ENCODE results near the gene PXK.
"Not testable (repeated sequence)": the region's sequence is repeated elsewhere in the genome, so short reads cannot be mapped to it uniquely, and the experiment has no call there.

Gene PXK

DNA sequence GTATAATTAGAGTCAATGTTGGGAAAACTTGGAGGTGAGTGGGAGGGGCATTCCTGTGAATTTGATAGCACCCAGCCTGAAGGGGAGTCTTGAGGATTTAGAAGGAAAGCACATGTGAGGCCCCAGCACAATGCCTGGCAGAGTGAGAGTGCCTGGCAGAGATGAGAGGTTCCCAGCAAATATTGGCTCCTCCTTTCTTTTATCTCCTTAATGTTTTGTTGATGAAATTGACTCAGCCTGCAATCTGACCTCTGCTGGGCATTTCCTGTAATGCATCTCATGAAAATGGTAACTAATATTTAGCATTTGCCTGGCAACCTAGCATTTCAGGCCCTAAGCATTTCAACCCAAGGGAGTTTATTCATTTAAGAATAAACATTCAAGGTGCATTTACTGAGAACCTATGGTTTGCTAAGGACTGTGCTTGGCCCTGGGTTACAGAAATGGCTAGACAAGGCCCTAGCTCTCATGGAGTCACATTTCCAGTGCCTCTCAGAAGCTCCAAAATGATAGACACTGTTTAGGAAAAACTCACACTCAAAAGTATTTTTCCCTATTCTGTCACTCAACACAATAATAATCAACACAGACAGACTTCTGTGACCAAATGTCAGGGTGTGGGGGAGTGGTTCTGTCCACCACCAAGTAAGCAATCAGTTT is 82.0 kb downstream of the PXK start:
- no peak for DNase-seq (ENCODE audit: low read depth in 2 of 3, low spot score in 2 of 3)

DNA sequence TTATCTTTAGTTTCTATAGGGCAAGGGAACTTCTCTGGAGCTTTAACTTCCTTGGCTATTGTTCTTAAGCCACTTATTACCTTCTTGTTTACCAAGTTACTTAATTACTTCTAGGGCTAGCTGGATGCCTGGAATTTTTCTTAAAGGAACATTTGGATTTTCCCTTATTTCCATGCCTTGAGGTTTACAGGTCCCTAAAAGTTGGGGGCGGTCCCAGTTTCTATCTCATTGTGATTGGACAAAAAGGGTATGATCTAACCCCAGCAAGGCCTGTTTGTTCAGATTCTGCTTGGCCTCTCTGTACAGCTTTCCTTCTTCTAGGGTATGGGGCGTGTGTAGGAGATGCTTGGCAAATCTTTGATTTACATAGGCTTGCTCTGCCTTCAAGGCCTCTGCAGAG is 83.5 kb downstream of the PXK start:
- no peak for DNase-seq (ENCODE audit: low read depth in 2 of 3, low spot score in 2 of 3)

DNA sequence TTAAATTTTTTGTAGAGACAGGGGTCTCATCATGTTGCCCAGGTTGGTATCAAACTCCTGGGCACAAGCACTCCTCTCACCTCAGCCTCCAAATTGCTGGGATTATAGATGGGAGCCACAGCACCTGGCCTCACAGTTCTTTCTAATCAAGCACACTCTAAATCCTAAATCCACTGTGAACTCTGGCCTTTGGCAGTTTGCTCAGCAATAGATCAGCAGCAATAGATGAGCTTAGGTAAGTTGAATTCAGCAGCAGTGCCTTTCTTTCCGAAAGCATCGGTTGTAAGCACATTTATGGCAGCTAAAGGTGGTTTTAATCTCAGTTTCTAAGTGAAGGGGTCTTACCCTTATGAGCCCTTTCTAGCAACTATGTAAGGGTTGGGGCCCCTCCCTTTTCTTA is 84.4 kb downstream of the PXK start:
- DNase-seq (ENCODE audit: low read depth in 2 of 3, low spot score in 2 of 3) = no peak

DNA sequence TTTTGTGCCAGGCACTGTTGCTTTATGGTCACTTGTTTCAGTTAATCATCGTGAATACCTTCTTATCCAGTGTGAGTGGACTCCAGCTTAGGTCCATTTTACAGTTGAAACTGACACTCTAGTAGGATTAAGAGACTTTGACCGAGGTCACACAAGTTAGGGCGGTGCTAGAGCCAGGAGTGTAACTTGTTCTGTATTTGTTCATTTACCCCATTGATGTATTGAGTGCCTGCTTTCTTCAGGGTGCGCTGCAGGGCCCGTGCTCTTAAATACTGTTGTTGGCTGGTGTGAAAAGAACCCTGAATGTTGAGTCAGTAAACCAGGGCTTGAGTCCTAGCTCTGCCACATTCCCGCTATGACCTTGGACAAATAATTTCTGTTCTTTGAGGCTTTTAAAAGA is 85.5 kb downstream of the PXK start:
- no peak for DNase-seq (ENCODE audit: low read depth in 2 of 3, low spot score in 2 of 3)

DNA sequence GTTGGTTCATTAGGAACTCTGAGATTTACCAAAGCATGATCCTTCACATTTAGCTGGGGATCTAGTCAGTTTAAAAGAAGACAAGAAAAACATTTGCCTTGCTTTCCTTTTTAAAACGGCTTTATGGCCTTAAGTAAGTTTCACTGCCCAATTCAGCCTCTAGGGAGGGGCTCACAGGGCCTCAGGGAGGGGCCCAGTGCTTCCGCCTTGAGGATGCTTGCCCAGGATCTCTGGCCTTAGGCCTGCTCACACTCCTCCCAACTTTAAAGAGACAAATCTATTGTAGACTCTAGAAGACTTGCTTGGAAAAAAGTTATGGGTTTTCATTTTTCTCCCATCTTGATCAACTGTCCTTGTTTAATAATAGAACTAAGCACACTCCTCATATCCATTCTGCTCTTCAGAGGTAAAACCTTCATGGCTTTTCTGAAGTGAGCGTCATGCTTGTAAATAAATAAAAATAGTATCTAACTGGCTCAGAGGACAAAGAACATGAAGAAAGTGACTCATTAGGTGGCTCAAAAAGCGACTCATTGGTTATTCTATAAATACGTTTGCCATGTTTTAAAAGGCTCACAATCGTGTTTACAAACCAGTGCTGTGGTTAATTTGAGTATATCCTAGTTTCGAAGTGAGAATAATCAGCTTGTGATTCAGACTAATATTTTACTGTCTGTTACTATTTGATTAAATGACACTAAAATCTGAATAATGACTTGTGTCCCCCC is 87.3 kb downstream of the PXK start:
- no peak for DNase-seq (ENCODE audit: low read depth in 2 of 3, low spot score in 2 of 3)

DNA sequence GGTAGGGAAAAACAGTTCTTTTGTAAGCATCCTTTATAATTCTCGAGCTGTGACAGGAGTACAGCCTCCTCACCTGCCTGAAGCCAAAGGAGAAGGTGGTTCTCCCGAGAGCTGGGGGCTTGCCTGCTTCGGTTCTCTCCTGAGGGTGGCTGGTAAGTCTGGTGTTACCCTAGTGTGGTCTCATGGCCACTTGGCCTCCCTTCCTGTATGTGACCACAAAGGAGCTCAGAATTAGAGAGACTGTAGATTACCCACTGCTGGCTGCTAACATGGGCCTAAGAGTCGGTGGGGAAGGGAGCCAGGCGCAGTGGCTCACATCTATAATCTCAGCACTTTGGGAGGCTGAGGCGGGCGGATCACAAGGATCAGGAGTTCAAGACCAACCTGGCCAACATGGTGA is 88.3 kb downstream of the PXK start:
- no peak for DNase-seq (ENCODE audit: low read depth in 2 of 3, low spot score in 2 of 3)

DNA sequence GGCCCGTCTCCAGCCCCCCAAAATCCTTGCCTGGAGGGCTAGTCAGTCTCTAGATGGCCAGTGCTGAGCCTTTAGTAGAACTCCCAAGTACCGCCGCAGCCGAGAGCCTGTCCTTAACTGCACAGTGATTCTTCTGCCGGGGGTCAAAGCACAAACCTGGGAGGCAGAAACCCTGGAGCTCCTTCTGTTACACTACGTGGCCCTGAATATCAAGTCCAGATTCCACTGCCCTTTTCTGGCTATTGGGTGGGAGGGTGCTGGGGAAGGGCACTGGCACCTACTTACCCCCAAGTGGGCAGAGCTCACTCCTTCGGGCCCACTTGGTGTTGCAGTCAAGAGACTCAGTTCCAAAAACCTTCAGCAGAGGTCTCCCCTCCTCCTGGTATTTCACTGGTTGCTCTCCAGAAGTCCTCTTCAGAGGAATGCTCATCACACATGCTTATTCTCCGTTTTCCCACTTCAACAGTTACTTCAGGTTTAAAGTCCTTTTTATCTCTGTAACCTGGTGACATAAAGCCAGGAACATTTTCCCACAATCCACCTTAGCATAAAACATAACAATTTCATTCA is 90.1 kb downstream of the PXK start:
- no peak for DNase-seq (ENCODE audit: low read depth in 2 of 3, low spot score in 2 of 3)

DNA sequence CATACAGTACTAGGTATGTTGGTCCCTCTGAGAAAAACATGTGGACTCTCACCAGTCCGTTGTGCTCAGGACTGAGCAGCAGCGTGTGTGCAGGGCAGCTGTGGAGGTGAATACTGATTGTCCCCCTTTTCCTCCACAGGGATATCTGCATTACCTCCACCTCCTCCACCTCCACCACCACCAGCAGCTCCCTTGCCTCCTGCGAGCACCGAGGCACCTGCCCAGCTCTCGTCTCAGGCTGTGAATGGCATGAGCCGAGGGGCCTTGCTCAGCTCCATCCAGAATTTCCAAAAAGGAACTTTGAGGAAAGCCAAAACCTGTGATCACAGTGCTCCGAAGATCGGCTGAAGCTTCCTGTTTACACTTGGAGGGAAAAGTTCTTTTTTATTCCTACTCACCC is 91.9 kb downstream of the PXK start:
- no peak for DNase-seq (ENCODE audit: low read depth in 2 of 3, low spot score in 2 of 3)

DNA sequence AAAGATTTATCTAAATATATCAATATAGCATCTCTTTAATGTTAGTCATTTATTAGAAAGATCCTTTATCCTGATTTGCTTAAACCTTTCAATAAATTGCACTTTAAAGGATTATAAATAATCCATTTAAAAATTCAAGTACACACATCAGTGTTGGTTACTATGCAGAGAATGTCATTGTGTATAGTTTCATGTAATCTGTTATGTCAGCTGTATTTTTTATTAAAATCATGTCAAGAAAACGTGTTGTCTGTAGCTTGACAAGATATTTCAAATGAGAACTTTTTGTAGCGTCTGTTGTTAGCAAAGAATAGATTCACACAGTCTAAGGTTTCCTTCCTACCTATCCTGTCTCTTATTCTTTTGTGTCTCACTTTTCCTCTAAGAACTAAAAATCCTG is 93.1 kb downstream of the PXK start:
- no peak for DNase-seq (ENCODE audit: low read depth in 2 of 3, low spot score in 2 of 3)

DNA sequence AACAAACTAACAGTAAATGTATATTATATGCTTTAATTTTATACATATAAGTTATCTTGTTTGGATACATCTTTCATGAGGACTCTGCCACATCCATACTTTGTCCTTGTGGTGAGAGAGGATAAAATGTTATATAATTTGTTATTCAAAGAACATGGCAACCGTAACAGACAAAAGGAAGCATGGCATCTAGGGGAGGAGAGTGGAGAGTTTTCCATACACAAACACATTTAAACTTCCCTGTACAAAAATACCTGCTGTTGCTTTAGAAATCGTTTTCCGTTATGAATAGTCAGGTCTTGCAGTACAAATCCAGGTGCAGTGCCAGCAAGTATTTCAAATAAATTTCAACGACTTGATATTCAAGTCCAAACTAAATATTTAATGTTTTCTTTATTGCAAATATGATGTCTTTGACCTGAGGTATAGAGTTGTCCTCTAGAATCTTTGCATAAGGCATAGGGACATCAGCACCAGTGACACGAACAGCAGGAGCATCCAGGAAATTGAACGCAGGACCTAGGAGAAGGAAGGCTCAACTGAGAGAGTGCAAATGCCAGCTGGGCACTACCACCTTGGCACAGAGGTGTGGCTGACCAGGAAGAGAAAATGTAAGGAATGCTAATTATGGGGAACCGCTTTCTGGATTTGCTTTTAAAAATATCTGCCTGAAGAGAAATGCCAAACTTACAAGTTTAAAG is 95.1 kb downstream of the PXK start:
- DNase-seq (ENCODE audit: low read depth in 2 of 3, low spot score in 2 of 3) = no peak

DNA sequence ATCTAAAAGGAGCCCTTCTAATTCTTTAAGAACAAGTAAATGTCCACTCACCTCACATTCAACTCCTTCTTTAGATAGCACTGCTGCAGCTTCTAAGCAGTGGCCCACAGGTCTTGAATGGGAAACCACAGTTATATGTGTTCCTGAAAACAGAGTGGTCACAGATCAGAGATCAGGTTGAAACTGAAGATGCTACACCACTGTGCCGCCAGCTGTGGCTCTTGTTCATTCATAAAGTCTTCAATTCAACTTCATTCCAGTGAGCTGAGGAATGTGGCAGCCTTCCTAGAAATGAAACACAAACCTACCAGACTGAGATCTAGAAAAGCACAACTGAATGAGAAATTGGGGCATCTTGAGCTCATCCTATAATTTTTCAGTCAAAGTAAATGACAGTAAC is 97.0 kb downstream of the PXK start:
- no peak for DNase-seq (ENCODE audit: low read depth in 2 of 3, low spot score in 2 of 3)

DNA sequence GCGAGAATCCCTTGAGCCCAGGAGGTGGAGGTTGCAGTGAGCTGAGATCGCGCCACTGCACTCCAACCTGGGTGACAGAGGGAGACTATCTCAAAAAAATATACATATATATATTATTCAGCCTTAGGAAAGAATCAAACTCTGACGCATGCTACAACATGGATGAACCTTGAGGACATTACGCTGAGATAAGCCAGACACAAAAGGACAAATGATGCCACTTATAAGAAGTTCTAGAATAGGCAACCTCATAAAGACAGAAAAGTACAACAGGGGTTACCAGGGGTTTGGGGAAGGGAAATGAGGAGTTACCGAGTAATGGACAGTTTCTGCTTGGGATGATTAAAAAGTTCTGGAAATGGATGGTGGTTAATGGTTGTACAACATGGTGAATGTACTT is 100.2 kb downstream of the PXK start:
- DNase-seq (ENCODE audit: low read depth in 2 of 3, low spot score in 2 of 3) = no peak

DNA sequence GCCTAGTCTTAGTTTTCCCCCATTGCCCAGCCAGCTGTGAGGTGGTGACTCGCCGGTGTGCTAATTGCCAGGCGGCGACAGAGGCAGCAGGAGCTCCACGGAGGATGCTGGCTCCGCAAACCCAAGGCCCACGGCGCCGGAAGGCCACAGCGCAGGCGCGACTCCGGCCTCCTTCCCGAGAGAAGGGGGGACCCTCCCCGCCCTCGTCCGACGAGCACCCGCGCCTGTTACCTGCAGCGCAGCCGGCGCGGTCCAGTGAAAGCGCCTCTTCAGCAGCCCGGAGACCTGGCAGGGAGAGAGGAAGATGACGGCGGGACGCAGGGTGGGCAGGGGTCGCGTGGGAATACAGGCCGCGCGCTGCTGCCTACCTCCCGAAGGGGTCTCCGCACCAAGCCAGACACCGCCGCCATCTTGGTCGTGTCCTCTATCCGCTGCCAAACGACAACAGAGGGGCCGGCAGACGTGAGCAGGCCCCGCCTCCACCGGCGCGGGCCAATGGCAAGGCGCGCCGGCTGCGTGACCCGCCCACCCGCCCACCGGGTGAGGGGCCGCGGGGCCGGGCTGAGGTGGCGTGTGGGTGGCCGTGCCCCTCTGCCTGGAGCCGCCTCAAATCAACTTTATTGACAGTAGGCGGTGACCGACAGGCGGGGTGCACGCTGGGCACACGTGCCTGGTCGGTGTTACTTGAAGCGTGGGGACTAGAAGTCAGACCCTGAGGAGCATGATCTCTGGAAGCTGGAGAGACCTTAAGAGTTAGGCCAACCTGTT is 100.9 kb downstream of the PXK start, which contains the start of gene PDHB:
TSS of gene PDHB (minus strand) at position 433 of the 768 bp plus-strand sequence. CDS start at position 410, 23 bp downstream.
- DNase-seq (ENCODE audit: low read depth in 2 of 3, low spot score in 2 of 3) = peak; percentile 67 to 88 (median 67)

DNA sequence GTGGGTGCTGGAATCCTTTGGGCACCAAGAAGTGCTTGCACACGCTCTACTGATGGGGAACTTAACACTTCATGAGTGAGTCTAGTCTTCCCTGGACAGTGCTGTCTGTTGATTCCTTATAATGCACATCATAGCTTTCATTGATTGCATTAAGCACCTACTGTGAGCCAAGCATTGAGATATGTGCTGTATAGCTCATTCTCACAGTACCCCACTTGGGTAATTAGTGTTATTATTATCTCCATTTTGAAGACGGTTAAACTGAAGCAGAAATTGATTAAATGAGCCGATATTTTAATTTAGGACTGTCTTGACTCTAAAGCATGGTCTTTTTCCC is 101.4 kb downstream of the PXK start:
- no peak for DNase-seq (ENCODE audit: low read depth in 2 of 3, low spot score in 2 of 3)

DNA sequence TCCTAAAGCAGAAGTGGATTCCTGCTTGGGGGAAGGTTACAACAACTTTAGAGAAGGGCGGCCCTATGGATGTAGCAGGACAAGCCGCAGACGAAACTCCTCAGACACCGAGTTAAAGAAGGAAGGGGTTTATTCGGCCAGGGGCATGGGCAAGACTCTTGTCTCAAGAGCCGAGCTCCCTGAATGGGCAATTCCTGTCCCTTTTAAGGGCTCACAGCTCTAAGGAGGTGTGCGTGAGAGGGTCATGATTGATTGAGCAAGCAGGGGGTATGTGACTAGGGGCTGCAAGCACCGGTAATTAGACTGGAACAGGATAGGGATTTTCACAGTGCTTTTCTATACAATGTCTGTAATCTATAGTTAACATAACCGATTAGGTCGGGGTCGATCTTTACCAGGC is 101.8 kb downstream of the PXK start:
- no peak for DNase-seq (ENCODE audit: low read depth in 2 of 3, low spot score in 2 of 3)

DNA sequence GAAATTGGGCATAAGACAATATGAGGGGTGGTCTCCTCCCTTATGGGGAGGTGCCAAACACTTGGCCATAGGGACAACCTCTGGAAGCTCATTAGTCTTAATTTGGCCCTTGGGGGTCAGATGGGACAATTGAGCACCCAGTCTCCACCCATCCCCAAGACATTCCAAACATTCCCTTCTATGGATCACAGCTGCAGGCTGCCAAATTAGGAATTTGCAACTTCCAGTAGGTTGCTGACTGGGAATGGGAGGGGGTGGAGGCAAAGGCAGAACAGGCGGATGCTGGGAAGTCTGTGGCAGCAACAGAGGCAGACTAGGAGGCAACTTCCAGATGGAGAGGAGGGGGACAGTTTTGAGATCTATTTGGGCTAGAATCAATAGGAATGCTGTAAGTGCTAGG is 102.3 kb downstream of the PXK start:
- no peak for DNase-seq (ENCODE audit: low read depth in 2 of 3, low spot score in 2 of 3)

DNA sequence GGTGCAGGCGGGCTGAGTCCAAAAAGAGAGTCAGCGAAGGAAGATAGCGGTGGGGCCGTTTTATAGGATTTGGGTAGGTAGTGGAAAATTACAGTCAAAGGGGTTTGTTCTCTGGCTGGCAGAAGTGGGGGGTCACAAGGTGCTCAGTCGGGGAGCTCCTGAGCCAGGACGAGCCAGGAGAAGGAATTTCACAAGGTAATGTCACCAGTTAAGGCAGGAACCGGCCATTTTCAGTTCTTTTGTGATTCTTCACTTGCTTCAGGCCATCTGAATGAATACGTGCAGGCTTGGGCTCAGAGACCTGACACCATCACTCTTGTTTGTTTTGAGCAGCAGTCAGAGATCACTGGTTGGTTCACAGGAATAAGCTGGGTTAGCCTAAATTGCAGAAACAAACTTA is 104.6 kb downstream of the PXK start:
- not testable (repeated sequence) for DNase-seq (ENCODE audit: low read depth in 2 of 3, low spot score in 2 of 3)

DNA sequence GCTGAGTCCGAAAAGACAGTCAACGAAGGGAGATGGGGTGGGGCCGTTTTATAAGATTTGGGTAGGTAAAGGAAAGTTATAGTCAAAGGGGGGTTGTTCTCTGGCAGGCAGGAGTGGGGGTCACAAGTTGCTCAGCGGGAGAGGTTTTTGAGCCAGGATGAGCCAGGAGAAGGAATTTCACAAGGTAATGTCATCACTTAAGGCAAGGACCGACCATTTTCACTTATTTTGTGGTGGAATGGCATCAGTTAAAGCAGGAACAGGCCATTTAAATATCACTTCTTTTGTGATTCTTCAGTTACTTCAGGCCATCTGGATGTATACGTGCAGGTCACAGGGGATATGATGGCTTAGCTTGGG is 108.3 kb downstream of the PXK start:
- not testable (repeated sequence) for DNase-seq (ENCODE audit: low read depth in 2 of 3, low spot score in 2 of 3)

DNA sequence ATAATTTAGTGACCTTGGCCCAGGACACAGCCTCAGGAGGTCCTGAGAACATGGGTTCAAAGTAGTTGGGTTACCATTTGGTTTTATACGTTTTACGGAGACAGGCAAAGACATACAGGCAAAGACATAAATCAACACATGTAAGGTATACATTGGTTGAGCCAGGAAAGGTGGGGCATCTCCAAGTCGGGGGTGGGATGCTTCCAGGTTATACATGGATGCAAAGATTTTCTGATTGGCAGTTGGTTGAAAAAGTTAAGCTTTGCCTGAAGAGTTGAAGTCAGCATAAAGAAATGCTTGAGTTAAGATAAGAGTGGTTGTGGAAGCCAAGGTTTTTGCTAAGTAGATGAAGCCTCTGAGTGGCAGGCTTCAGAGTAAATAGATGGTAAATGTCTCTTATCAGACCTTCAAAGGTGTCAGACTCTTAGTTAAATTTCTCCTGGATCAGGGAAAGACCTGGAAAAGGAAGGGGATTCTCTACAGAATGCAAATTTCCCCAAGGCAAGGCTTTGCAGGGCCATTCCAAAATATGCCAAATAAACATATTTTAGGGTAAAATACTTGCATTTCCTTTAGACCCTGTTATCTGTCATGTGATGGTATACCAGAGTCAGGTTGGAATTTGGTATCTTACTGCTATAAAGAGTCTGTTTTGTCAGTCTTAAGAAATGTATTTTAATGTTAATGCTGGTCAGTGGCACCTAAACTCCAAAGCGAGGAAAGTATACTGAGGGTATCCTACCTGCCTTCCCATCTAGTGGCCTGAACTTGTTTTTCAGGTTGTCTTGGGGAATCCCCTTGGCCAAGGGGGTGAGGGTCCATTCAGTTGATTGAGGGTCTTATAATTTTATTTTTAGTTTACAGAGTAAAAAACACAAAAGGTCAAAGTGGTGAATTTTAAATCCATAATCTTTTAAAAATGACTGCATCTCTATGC is 109.1 kb downstream of the PXK start:
- no peak for DNase-seq (ENCODE audit: low read depth in 2 of 3, low spot score in 2 of 3)

DNA sequence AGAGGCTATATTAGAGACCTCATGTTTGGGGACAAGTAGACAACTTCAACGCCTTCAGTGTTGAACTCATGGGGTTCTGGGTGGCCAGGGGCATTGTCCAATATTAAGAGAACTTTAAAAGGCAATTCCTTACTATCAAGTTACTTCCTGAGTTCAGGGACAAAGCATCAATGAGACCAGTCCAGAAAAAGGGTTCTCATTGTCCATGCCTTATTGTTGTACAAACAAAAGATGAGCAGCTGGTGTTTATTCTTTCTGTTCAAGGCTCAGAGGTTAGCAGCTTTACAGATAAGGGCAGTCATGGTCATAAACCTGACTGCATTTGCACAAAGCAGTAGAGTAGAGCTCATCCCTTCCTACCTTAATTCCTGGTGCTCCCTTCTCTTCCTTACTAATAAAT is 119.5 kb downstream of the PXK start:
- no peak for DNase-seq (ENCODE audit: low read depth in 2 of 3, low spot score in 2 of 3)

Data from activated CD8-positive, alpha-beta memory T cell treated with anti-CD3 and anti-CD28 coated beads for 48 hours (primary cell).